T-helper 22 cell (primary cell): Measurements from ENCODE around the gene OSBPL8.

ENCODE experiments used
- DNase-seq: peaks from one replicate; pipeline ENCODE4 v3.0.0-alpha.2; 2020; ENCODE audit warnings: low read depth

The OSBPL8 gene

GRCh38 chr12:76559400-76560085 is at the start of gene OSBPL8:
Gene OSBPL8 (minus strand): TSS chr12:76559771. CDS start chr12:76487551, 72,220 bp downstream.
- peak; percentile 87 for DNase-seq

GRCh38 chr12:76608070-76608469 is 48.5 kb upstream of the OSBPL8 start:
- no peak for DNase-seq

GRCh38 chr12:76595056-76595455 is 35.5 kb upstream of the OSBPL8 start:
- DNase-seq = no peak

GRCh38 chr12:76591476-76591875 is 31.9 kb upstream of the OSBPL8 start:
- DNase-seq = no peak

GRCh38 chr12:76590131-76590530 is 30.6 kb upstream of the OSBPL8 start:
- no peak for DNase-seq

- no peak for DNase-seq
Observed at GRCh38 chr12:76588881-76589565, 29.5 kb upstream of the OSBPL8 start.

GRCh38 chr12:76587428-76588178 is 28.0 kb upstream of the OSBPL8 start:
- DNase-seq = no peak

GRCh38 chr12:76586764-76587395 is 27.3 kb upstream of the OSBPL8 start:
- no peak for DNase-seq

GRCh38 chr12:76583301-76583700 is 23.7 kb upstream of the OSBPL8 start:
- DNase-seq = no peak

GRCh38 chr12:76573840-76574373 is 14.3 kb upstream of the OSBPL8 start:
- no peak for DNase-seq

GRCh38 chr12:76571256-76571655 is 11.7 kb upstream of the OSBPL8 start:
- DNase-seq = no peak

GRCh38 chr12:76569685-76570604 is 10.4 kb upstream of the OSBPL8 start:
- DNase-seq = no peak

- DNase-seq = no peak
Observed at GRCh38 chr12:76568888-76569551, 9.4 kb upstream of the OSBPL8 start.

GRCh38 chr12:76568130-76568529 is 8.6 kb upstream of the OSBPL8 start:
- DNase-seq = no peak

- no peak for DNase-seq
Observed at GRCh38 chr12:76563061-76563460, 3.5 kb upstream of the OSBPL8 start.

- DNase-seq = no peak
Observed at GRCh38 chr12:76562130-76562529, 2.6 kb upstream of the OSBPL8 start.

GRCh38 chr12:76560086-76560491 is 518 bp upstream of the OSBPL8 start:
- DNase-seq = no peak

GRCh38 chr12:76558684-76559399 is 729 bp downstream of the OSBPL8 start:
- DNase-seq = peak; percentile 83

- DNase-seq = no peak
Observed at GRCh38 chr12:76556368-76556767, 3.2 kb downstream of the OSBPL8 start.

GRCh38 chr12:76555797-76556196 is 3.8 kb downstream of the OSBPL8 start:
- DNase-seq = no peak
